Naive thymus-derived CD4-positive, alpha-beta T cell (primary cell): ENCODE data around the gene STX16. TPM values are rescaled to one million over a fixed set of nuclear protein-coding genes. Genes with fewer than 3 reads are reported as not detected.

Experiments used
- ATAC-seq: fragments of 150-1000 bp; cut with Tn5 transposase; 2 replicates; pipeline ENCODE4 v1.10.0; 2021; ENCODE audit warnings: mild to moderate bottlenecking, moderate library complexity
- CTCF ChIA-PET: fragments of 350-600 bp; sonication (Branson Sonifier 250); formaldehyde crosslinking; loops from one replicate; lab custom pipeline; 2021; ENCODE audit warnings: antibody characterized with exemption; lab: Charles Lee
- POLR2A ChIA-PET: fragments of 350-600 bp; sonication (Branson Sonifier 250); formaldehyde crosslinking; loops from one replicate; lab custom pipeline; 2021; ENCODE audit warnings: antibody characterized with exemption, inconsistent platforms; lab: Charles Lee
- DNase-seq, 9 donors: peaks; one replicate each; pipeline versions ENCODE4 v3.0.0 to v3.0.0-alpha.2; 2020 to 2022; ENCODE audit warnings: mixed read lengths in 1 of 9
- H3K27ac ChIP-seq: one replicate; pipeline ENCODE4 v1.7.0; 2013; ENCODE audit warnings: mild to moderate bottlenecking, low read depth, low read length, moderate library complexity
- H3K27me3 ChIP-seq, 2 donors: one replicate each; pipeline ENCODE4 v1.7.0; 2013; ENCODE audit warnings: low read length in 2 of 2, mild to moderate bottlenecking in 2 of 2, moderate library complexity in 2 of 2; ENCODE audit not compliant: control insufficient read depth in 2 of 2, insufficient read depth in 2 of 2
- H3K36me3 ChIP-seq, 3 experiments: 1 replicate in 2 of 3; 2 replicates in 1 of 3; pipeline ENCODE4 v1.7.0; 2013; ENCODE audit warnings: low read length in 3 of 3, mild to moderate bottlenecking in 3 of 3, moderate library complexity in 1 of 3; ENCODE audit not compliant: insufficient read depth in 3 of 3, control insufficient read depth in 2 of 3
- H3K4me1 ChIP-seq, 2 donors: one replicate each; pipeline ENCODE4 v1.7.0; 2013; ENCODE audit warnings: low read length in 2 of 2, mild to moderate bottlenecking in 2 of 2, moderate library complexity in 1 of 2; ENCODE audit not compliant: control insufficient read depth in 2 of 2, insufficient read depth in 2 of 2
- H3K4me3 ChIP-seq: 2 replicates; pipeline ENCODE4 v1.7.0; 2013; ENCODE audit warnings: mild to moderate bottlenecking, low read length
- H3K9me3 ChIP-seq, 3 experiments: 1 replicate in 2 of 3; 2 replicates in 1 of 3; pipeline ENCODE4 v1.7.0; 2013; ENCODE audit warnings: low read length in 3 of 3; ENCODE audit not compliant: control insufficient read depth in 2 of 3
- H3K27ac Mint-ChIP-seq, 9 donors: one replicate each; pipeline ENCODE4 v1.8.0; 2020 to 2022; ENCODE audit warnings: mixed read lengths in 9 of 9, mild to moderate bottlenecking in 8 of 9, moderate library complexity in 5 of 9, inconsistent platforms in 2 of 9
- H3K27me3 Mint-ChIP-seq, 5 donors: one replicate each; pipeline ENCODE4 v1.8.0; 2021 to 2022; ENCODE audit warnings: mixed read lengths in 5 of 5, mild to moderate bottlenecking in 1 of 5
- H3K36me3 Mint-ChIP-seq, 5 donors: one replicate each; pipeline ENCODE4 v1.8.0; 2020 to 2022; ENCODE audit warnings: mixed read lengths in 5 of 5, mild to moderate bottlenecking in 3 of 5, inconsistent platforms in 1 of 5
- H3K4me1 Mint-ChIP-seq, 7 donors: one replicate each; pipeline ENCODE4 v1.8.0; 2020 to 2022; ENCODE audit warnings: mixed read lengths in 7 of 7, mild to moderate bottlenecking in 3 of 7, inconsistent platforms in 1 of 7
- H3K4me3 Mint-ChIP-seq, 10 donors: one replicate each; pipeline ENCODE4 v1.8.0; 2020 to 2022; ENCODE audit warnings: mild to moderate bottlenecking in 10 of 10, mixed read lengths in 10 of 10, moderate library complexity in 6 of 10, inconsistent platforms in 2 of 10
- H3K9me3 Mint-ChIP-seq, 11 donors: one replicate each; pipeline ENCODE4 v1.8.0; 2020 to 2022; ENCODE audit warnings: mixed read lengths in 11 of 11, mild to moderate bottlenecking in 4 of 11, inconsistent platforms in 1 of 11, moderate library complexity in 1 of 11
- intact Hi-C, 2 donors: fragments of 100-400 bp; cut with micrococcal nuclease; formaldehyde crosslinking; loops; one replicate each; pipeline ENCODE4 v1.15.1; 2023
- polyA plus RNA-seq, 2 donors: library from polyadenylated mRNA; unstranded; fragments of 300-500 nt; fragmentation: Illumina TruSeq; gene quantifications; one replicate each; pipeline ENCODE4 v1.2.3, GENCODE V29; 2021
- total RNA-seq, 6 experiments: library from RNA in 5 of 6; stranded (reverse) in 5 of 6; gene quantifications; 1 replicate in 5 of 6; 2 replicates in 1 of 6; pipeline ENCODE4 v1.2.3 and lab custom pipeline; 2021 to 2026

The STX16 gene
- total and polyA plus RNA-seq, 7 experiments from 2014 or later: 32.0 to 225 (median 185) TPM

GRCh38 chr20:58697867-58698703 is 47.0 kb downstream of the STX16 start:
- Mint-ChIP-seq H3K27me3 (no peaks in the 10 kb centered on the region), H3K27ac (peak overlapping the region in 4 of 9 donors; percentile 33 to 66 (median 58)), H3K4me1 (peaks cover 0 to 15% (median 10%) of the 10 kb centered on the region in 7 donors), H3K36me3 (peaks cover 0 to 21% (median 13%) of the 10 kb centered on the region in 5 donors), H3K9me3 (no peaks in the 10 kb centered on the region), H3K4me3 (no peak overlapping the region)
- peaks cover 0 to 70% (median 3%) of the 10 kb centered on the region in 3 experiments for H3K36me3 ChIP-seq
- H3K4me3 ChIP-seq: no peak overlapping the region
- POLR2A ChIA-PET: no interaction called here
- H3K9me3 ChIP-seq: no peaks in the 10 kb centered on the region
- H3K4me1 ChIP-seq: peaks cover 4 to 7% of the 10 kb centered on the region in 2 donors
- no peak overlapping the region for H3K27ac ChIP-seq
- H3K27me3 ChIP-seq: no peaks in the 10 kb centered on the region
- CTCF ChIA-PET: no interaction called here
- DNase-seq: no peak
- intact Hi-C loops: no loop called here
- ATAC-seq: no peak

GRCh38 chr20:58698741-58699622 is 47.9 kb downstream of the STX16 start:
- DNase-seq (no peak), ATAC-seq (no peak)
- POLR2A ChIA-PET: interaction anchor here (0.6 to 0.7 kb wide), 2 partner anchors 16 to 346 kb away, joined by 3 read pairs; no protein-coding TSS in a partner anchor
- Histone ChIP-seq H3K4me1 (no peaks in the 10 kb centered on the region), H3K27ac (no peak overlapping the region), H3K27me3 (no peaks in the 10 kb centered on the region), H3K9me3 (no peaks in the 10 kb centered on the region), H3K36me3 (peaks cover 3 to 78% (median 5%) of the 10 kb centered on the region in 3 experiments), H3K4me3 (no peak overlapping the region)
- Mint-ChIP-seq H3K27me3 (no peaks in the 10 kb centered on the region), H3K4me1 (peaks cover 0 to 9% (median 4%) of the 10 kb centered on the region in 7 donors), H3K36me3 (peaks cover 0 to 28% (median 17%) of the 10 kb centered on the region in 5 donors), H3K27ac (peak overlapping the region in 1 of 9 donors; percentile 59), H3K9me3 (peaks cover 0 to 2% (median 0%) of the 10 kb centered on the region in 11 donors), H3K4me3 (no peak overlapping the region)
- CTCF ChIA-PET: no interaction called here
- intact Hi-C loops: no loop called here

GRCh38 chr20:58699623-58700107 is 48.6 kb downstream of the STX16 start:
- ATAC-seq: no peak
- ChIA-PET POLR2A (interaction anchor here (0.6 kb wide), 1 partner anchor 15 kb away, joined by 3 read pairs; no protein-coding TSS in a partner anchor), CTCF (no interaction called here)
- Mint-ChIP-seq H3K36me3 (peaks cover 0 to 33% (median 20%) of the 10 kb centered on the region in 5 donors), H3K27me3 (no peaks in the 10 kb centered on the region), H3K27ac (no peak overlapping the region), H3K9me3 (peaks cover 0 to 2% (median 0%) of the 10 kb centered on the region in 11 donors), H3K4me1 (peaks cover 0 to 4% (median 0%) of the 10 kb centered on the region in 7 donors), H3K4me3 (no peak overlapping the region)
- no peaks in the 10 kb centered on the region for H3K4me1 ChIP-seq
- peaks cover 3 to 81% (median 6%) of the 10 kb centered on the region in 3 experiments for H3K36me3 ChIP-seq
- DNase-seq: no peak
- no peak overlapping the region for H3K27ac ChIP-seq
- H3K9me3 ChIP-seq: no peaks in the 10 kb centered on the region
- H3K4me3 ChIP-seq: no peak overlapping the region
- no peaks in the 10 kb centered on the region for H3K27me3 ChIP-seq
- intact Hi-C loops: no loop called here

GRCh38 chr20:58700121-58700821 is 49.2 kb downstream of the STX16 start:
- H3K4me1 ChIP-seq: no peaks in the 10 kb centered on the region
- DNase-seq (no peak), ATAC-seq (no peak)
- Mint-ChIP-seq H3K27me3 (no peaks in the 10 kb centered on the region), H3K27ac (peak overlapping the region in 1 of 9 donors; percentile 53), H3K4me1 (peaks cover 0 to 4% (median 0%) of the 10 kb centered on the region in 7 donors), H3K4me3 (no peak overlapping the region), H3K36me3 (peaks cover 0 to 38% (median 20%) of the 10 kb centered on the region in 5 donors), H3K9me3 (peaks cover 0 to 2% (median 0%) of the 10 kb centered on the region in 11 donors)
- ChIA-PET CTCF (interaction anchor here (0.6 kb wide), 1 partner anchor 125 kb away, joined by 3 read pairs; no protein-coding TSS in a partner anchor), POLR2A (no interaction called here)
- no peaks in the 10 kb centered on the region for H3K27me3 ChIP-seq
- intact Hi-C loops: no loop called here
- H3K9me3 ChIP-seq: no peaks in the 10 kb centered on the region
- H3K27ac ChIP-seq: no peak overlapping the region
- H3K36me3 ChIP-seq: peaks cover 3 to 80% (median 6%) of the 10 kb centered on the region in 3 experiments
- no peak overlapping the region for H3K4me3 ChIP-seq

GRCh38 chr20:58700823-58701222 is 49.7 kb downstream of the STX16 start:
- H3K27ac Mint-ChIP-seq: no peak overlapping the region
- H3K4me3 Mint-ChIP-seq: no peak overlapping the region
- Histone ChIP-seq H3K4me3 (no peak overlapping the region), H3K36me3 (peaks cover 3 to 79% (median 6%) of the 10 kb centered on the region in 3 experiments), H3K9me3 (no peaks in the 10 kb centered on the region), H3K27ac (no peak overlapping the region), H3K4me1 (no peaks in the 10 kb centered on the region), H3K27me3 (no peaks in the 10 kb centered on the region)
- CTCF ChIA-PET: interaction anchor here (0.6 kb wide), 1 partner anchor 125 kb away, joined by 3 read pairs; no protein-coding TSS in a partner anchor
- peaks cover 0 to 2% (median 0%) of the 10 kb centered on the region in 11 donors for H3K9me3 Mint-ChIP-seq
- POLR2A ChIA-PET: no interaction called here
- ATAC-seq (no peak), DNase-seq (peak in 1 of 9 donors; percentile 0)
- H3K4me1 Mint-ChIP-seq: peaks cover 0 to 4% (median 0%) of the 10 kb centered on the region in 7 donors
- peaks cover 0 to 41% (median 20%) of the 10 kb centered on the region in 5 donors for H3K36me3 Mint-ChIP-seq
- no peaks in the 10 kb centered on the region for H3K27me3 Mint-ChIP-seq
- intact Hi-C loops: no loop called here
